DOHH2 (cell line): Measurements from ENCODE around the gene PAK5.

Experiments
- CTCF ChIP-seq: fragments of 200-600 bp; sonication (generic); IDR thresholded peaks from one replicate; pipeline ENCODE4 v1.5.1; 2014; ENCODE audit warnings: antibody characterized with exemption, mild to moderate bottlenecking, low read depth, low read length; ENCODE audit not compliant: poor library complexity, severe bottlenecking
- EZH2phosphoT487 ChIP-seq: fragments of 200-600 bp; sonication (generic); IDR thresholded peaks from 2 replicates; pipeline ENCODE4 v1.6.1; 2017; ENCODE audit warnings: borderline replicate concordance, mild to moderate bottlenecking, antibody characterized with exemption, low read length, moderate library complexity, mixed read lengths

GRCh38 chr20:9686455-9686854 lies 152.4 kb downstream of the PAK5 start:
- TF ChIP-seq CTCF = no peak
- no peak for TF ChIP-seq EZH2phosphoT487
